Thyroid gland (tissue), 4 donors: ENCODE results near the gene NCAPD3.

Experiments
- CTCF ChIP-seq, 6 experiments: fragments of 200-600 bp in 3 of 6; fragments of 450-650 bp in 3 of 6; sonication (generic) in 3 of 6; IDR thresholded peaks; one replicate each; pipeline ENCODE4 v1.5.1; 2016 to 2019; ENCODE audit warnings: antibody characterized with exemption in 6 of 6, mild to moderate bottlenecking in 2 of 6, inconsistent platforms in 1 of 6, moderate library complexity in 1 of 6
- POLR2A ChIP-seq, 2 donors: fragments of 450-650 bp; IDR thresholded peaks; one replicate each; pipeline ENCODE4 v1.6.1; 2017; ENCODE audit warnings: antibody characterized with exemption in 2 of 2, mild to moderate bottlenecking in 2 of 2, moderate library complexity in 1 of 2

DNA sequence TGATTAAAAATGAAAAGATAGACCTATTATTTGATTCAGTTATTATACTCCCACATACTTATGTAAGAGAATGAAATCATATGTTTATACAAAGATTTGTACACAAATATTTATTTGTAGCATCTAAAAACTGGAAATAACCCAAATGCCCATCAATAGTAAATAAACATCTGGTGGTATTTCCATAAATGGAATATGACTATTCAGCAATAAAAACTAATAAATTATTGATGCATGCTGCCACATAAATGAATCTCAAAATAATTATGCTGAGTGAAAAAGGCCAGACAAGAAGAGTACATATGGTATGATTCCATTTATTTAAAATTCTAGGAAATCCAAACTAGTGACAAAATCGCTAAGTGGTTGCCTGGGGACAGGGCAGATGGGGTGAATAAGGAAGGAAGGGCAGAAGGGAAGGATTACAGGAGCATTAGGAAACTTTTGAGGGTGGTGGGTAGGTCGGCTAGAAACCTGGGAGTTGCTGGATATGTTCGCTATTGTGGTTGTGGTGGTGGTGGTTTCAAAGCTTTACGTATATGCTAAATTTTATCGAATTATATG, 113.4 kb downstream of the NCAPD3 start:
- TF ChIP-seq CTCF (IDR thresholded peaks at IDR 0.05), result no peak
- no peak for TF ChIP-seq POLR2A (IDR thresholded peaks at IDR 0.05)
